GM18508 (cell line): ENCODE data around the gene EIF6.

Source experiments
- ATAC-seq: cut with Tn5 transposase; IDR thresholded peaks from one replicate; pipeline ENCODE4 v1.9.1; 2021; ENCODE audit warnings: moderate number of reproducible peaks; ENCODE audit not compliant: insufficient read depth, unreplicated experiment

The EIF6 gene

GRCh38 chr20:35235881-35236280 lies 48.7 kb downstream of the EIF6 start:
- ATAC-seq, result no peak

DNA sequence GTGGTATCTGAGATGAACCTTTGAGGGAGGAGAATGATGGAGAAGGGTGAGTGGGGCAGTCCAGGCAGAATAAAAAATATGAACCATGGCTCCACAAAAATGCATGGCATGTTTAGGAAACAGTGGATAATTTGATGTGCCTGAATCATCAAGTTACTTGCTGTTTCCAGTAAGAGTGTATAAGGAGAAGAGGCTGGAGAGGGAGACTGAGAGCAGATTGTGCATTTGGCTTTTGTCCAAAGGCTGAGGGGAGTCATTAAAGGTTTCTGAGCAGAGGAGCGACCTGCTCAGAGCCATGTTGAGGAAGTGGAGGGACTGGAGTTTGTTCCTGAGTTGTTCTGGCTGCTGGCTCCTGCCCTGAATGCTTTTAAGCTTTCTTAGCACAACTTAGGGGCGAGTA lies 52.0 kb downstream of the EIF6 start:
- ATAC-seq, result no peak
